GM21390 (cell line): ENCODE data around the gene RHBDL1.
"Not testable (repeated sequence)": the region's sequence is repeated elsewhere in the genome, so short reads cannot be mapped to it uniquely, and the experiment has no call there.

ENCODE experiments used
- ATAC-seq: cut with Tn5 transposase; IDR thresholded peaks from one replicate; pipeline ENCODE4 v1.9.1; 2021; ENCODE audit not compliant: unreplicated experiment

The RHBDL1 gene

DNA sequence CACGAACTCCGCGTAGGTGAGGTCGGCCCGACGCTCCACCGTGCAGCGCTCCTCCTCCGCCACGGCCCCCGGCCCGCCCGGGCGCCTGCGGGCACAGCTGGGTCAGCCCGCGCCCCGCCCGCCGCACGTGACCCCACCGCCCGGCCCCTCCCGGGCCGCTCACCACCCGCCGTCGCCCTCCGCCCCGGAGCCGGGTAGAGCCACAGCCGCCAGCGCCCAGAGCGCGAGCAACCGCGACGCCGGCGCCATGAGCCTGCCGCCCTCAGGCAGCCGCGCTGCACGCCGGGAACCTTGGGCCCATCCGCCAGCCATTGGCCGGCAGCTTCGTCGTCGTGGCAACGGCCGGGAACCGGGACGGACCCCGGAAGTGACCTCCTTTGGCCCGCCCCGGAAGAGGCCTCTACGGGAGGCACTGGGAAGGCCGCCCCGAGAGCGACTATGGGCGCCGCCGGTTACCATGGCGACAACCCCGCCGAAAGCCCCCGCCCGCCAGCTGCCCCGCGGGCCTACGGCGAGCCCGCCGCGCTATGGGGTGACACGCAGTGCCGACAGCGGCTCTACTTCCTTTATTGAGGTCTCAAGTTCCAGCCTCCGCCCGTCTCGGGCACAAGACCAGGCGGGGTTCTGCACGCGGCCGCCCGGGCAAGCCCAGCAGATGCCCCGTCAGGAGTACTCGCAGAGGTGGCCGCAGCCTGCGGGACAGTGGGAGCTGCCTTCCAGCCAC is 8.8 kb downstream of the RHBDL1 start, which contains the start of gene JMJD8:
Gene JMJD8, minus strand, starts transcription at position 264 of the 724 bp plus-strand sequence. Its CDS starts 15 bp downstream, at position 249.
- peak; percentile 72 for ATAC-seq

GRCh38 chr16:684961-685696 is 9.7 kb downstream of the RHBDL1 start:
- no peak for ATAC-seq

DNA sequence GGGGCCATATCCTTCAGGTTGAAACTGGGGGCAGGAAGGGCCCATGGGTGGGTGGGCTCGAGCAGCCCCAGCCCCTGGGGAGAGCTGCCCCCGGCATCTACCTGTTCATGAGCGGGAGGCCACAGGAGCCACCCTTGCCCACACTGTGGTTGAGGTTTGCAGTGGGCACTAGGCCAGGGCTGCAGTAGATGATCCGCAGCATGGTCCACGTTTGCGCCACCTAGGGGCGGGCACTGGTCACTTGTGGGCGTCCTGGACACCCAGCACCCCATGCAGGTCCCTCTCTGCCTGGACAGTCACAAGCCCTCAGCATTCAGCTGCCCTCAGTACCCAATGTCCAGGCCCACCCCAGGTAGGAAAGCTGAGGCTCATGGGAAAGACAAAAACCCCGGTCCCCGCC is 10.5 kb downstream of the RHBDL1 start:
- ATAC-seq, result no peak

GRCh38 chr16:686459-687260 is 11.2 kb downstream of the RHBDL1 start:
- no peak for ATAC-seq

DNA sequence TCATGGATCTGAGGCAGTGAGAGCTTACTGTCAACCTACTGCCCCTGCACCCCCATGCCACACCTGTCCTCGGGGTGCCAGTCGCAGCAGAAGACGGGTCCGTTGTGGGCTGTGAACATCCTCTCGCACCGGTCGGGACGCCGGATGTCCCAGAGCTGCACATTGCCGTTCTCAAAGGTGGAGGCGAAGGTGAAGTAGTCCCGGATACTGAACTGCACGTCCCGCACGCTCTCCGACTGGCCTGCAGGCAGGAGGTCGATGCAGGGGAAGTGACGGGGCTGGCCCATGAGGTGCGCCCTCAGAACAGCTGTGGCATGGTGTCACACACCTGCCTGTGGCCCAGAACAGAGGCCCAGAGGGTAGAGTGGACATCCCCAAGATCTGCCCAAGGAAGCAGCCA is 12.0 kb downstream of the RHBDL1 start:
- ATAC-seq, result no peak

DNA sequence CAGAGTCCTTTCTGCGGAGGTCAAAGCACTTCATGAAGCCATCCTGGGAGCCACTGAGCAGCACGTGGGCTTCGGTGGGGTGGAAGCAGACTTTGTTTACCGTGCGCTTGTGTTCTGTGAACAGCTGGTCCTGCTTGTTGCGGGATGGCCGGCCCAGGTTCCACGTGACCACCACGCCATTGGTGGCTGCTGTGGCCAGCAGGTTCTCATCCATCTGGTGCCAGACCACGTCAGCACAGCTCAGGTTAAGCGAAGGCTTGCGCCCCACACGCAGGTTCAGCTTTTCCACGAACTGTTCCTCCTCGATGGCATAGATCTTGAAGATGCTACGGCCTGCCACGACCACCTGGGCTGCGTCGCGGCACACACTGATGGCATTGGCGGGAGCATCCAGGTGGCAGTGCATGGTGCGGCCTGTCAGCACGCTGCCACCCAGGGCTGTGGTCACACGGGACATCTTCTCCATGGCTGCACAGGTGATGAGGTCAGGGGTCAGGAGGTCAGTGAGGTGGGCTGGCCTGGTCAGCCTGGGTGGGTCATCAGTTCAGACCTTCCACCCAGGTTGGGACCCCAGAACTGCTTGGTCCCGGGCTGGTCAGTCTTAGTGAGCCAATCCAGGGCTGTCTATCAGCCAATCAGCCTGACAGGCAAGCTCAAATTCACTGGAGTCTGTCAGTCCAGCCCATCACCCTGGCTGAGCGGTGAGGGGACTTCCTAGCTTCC is 13.9 kb downstream of the RHBDL1 start:
- no peak for ATAC-seq

GRCh38 chr16:691242-691641 is 15.8 kb downstream of the RHBDL1 start:
- ATAC-seq, result not testable (repeated sequence)

GRCh38 chr16:692356-693108 is 17.1 kb downstream of the RHBDL1 start:
- no peak for ATAC-seq

- no peak for ATAC-seq
Measured at GRCh38 chr16:693364-693763, 17.9 kb downstream of the RHBDL1 start.

DNA sequence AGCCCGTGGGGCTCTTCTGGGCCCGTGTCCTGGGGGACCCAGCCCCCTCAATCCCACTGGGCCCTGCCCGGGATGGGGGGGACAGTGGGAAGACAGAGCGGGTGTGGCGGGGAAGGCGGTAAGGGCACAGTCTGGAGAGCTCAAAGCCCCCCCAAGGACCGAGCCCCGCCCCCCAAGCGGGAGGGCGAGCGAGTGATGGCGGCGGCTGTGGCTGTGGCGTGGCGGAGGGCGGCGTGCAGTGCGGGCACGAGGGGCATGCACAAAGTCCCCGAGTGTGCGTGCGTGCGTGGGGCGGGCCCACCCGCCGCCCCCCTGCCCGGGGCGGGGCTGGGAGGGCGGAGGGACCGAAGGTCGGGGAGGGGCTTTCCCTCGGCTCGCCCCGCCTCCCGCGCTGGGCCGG is 18.3 kb downstream of the RHBDL1 start:
- ATAC-seq, result no peak

DNA sequence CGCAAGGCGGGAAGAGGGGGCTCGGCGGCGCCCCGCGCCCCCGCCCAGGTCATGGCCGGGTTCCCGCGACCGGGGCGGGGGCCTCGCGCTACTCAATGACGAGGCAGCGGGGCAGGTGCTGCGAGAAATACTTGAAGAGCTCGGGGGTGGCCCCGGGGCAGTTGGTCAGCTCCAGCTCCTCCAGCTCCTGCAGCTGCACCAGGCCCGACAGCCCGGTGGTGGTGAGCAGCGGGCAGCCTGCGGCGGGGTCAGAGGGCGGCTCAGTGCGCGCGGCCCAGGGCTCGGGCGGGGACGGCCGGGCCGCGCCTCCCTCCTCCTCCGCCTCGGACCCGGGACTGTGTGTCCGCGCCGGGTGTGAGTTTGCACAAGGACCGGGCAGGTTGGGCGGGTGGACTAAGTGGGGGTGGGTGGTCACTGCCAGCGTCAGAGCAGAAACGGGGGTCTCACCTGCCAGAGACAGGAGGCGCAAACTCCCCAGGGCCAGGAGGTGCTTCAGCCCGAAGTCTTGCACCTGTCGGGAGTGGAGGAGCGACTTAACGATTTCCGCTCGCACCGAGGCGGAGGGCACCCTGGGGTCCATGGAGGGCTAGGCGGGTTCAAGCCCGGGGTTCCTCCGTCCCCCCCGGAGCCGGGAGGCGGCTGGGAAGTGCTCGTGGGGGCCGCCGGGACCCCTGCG is 18.9 kb downstream of the RHBDL1 start:
- no peak for ATAC-seq

- no peak for ATAC-seq
Measured at GRCh38 chr16:694863-695354, 19.4 kb downstream of the RHBDL1 start.

DNA sequence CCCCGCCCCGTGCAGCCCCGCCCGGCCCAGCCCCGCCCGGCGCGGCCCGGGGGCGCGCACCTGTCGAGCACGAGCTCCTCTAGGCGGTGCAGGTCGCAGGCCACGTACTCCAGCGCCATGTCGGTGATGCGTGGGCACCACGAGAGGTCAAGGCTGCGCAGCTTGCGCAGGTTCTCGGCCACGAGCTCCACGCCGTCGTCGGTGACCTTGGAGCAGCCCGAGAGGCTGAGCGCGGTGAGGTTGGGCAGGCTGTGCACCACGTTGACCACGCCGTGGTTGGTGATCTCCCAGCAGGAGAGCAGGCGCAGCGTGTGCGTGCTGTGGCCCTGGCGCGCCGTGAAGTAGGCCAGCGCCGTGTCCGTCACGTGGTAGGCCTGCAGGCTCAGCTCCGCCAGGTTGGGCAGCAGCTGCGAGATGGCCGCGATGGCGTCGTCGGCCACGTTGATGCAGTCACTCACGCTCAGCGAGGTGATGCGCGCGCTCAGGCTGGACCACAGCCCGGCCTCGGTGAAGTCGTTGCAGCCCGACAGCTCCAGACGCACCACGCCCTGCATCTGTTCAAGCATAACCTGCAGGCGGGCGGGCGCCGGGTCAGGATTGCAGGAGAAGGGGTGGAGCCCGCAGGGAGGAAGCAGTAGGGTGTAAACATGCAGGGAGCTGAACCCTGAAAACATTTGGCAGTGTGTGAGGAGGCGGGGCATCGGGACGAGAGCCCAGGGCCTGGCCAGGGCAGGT is 20.1 kb downstream of the RHBDL1 start:
- no peak for ATAC-seq

DNA sequence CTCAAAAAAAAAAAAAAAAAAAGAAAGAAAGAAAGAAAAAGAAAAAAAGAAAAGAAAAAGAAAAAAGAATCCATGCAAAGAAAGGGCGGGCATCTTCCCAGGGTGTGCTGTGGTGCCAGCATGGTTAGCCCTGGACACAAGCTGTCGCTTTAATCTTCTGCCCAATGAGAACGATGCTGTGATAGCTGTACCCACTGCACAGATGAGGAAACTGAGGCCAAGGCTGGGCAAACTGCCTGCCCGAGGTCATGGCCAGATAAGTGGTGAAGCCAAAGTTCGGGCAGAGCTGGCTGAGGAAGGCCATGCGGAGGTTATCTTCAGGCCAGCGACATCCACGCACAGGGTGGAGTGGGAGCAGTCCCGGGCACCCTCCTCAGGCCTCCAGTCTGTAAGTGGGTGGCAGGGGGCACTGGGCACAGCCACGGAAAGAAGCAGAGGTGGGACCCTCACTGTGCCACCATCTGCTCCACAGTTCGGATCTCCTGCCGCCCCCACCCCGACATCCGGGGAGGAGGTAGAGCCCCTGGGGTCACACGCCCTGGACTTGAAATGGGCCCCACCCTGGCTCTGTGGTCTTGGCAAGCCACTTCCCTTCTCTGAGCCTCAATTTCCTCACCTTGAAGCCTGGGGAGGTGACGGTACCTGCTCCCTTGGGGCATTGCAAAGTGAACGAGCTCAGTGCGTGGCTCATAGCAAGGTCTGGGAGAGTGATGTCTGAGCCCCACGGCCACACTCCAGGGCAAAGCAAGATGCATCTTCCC is 23.6 kb downstream of the RHBDL1 start:
- no peak for ATAC-seq

- ATAC-seq, result no peak
Measured at GRCh38 chr16:700684-701584, 25.5 kb downstream of the RHBDL1 start.

DNA sequence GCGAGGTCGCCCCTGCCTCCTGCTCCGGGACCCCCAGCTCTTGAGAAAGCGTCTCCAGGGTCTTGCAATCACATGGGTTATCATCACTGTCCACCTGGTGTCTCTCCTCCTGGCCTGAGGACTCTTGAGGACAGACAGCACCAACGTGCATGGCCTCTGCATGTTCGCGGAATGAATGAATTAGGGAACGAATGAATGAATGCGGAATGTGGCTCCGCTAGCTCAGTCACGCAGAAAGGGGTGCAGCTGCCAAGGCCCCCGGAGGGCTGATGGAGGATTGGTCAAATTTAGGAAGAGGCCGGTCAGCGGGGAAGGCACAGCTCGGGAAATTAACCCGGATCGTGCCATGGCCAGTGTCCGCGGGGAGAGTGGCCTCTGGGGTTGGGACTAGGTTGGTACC is 26.9 kb downstream of the RHBDL1 start:
- no peak for ATAC-seq

DNA sequence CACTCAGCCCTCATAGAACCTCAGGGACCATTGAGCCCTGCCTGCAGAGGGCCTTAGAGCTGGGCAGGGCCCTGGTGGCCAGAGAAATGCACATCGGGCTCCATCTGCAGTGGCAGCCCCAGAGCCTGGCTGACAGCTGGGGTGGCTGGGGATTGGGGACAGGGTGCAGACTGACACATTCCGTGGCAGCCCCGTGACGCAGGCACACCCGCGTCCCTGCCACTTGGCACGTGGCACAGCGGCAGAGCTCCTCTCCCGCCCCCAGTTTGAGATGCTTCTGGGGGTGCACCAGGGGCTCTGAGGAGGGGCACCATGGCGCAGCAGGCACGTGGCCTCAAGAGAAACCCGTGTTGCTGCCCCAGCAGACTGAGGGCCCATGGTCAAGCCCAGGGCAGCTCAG is 27.9 kb downstream of the RHBDL1 start:
- no peak for ATAC-seq
